Psoas muscle (tissue), 8 donors: ENCODE data around the gene TMEM184B. TPM values are rescaled to one million over a fixed set of nuclear protein-coding genes. Genes with fewer than 3 reads are reported as not detected.

Source experiments
- ATAC-seq, 4 donors: fragments of 200-7000 bp; cut with Tn5 transposase; one replicate each; pipeline ENCODE4 v1.9.1; 2020; ENCODE audit warnings: moderate library complexity in 3 of 4, mild to moderate bottlenecking in 2 of 4
- DNase-seq, 2 donors: peaks; one replicate each; pipeline ENCODE4 v3.0.0-alpha.2; 2020
- H3K27ac ChIP-seq: fragments of 200-600 bp; one replicate; pipeline ENCODE4 v1.8.0; 2022
- H3K27me3 ChIP-seq, 3 donors: fragments of 200-600 bp in 1 of 3; one replicate each; pipeline versions ENCODE4 v1.6.1 to v1.8.0; 2013 to 2022; ENCODE audit warnings: low read length in 2 of 3, mild to moderate bottlenecking in 2 of 3, moderate library complexity in 1 of 3; ENCODE audit not compliant: insufficient read depth in 3 of 3
- H3K36me3 ChIP-seq, 2 donors: fragments of 200-600 bp in 1 of 2; one replicate each; pipeline versions ENCODE4 v1.6.1 to v1.8.0; 2013 to 2022; ENCODE audit warnings: low read depth in 1 of 2, mild to moderate bottlenecking in 1 of 2, moderate library complexity in 1 of 2; ENCODE audit not compliant: insufficient read depth in 1 of 2
- H3K4me1 ChIP-seq: fragments of 200-600 bp; one replicate; pipeline ENCODE4 v1.8.0; 2022
- H3K4me3 ChIP-seq: fragments of 200-600 bp; one replicate; pipeline ENCODE4 v1.8.0; 2022; ENCODE audit warnings: mild to moderate bottlenecking
- H3K9me3 ChIP-seq: fragments of 200-600 bp; one replicate; pipeline ENCODE4 v1.8.0; 2022
- WGBS, 3 donors: extraction: QIAGEN DNeasy Blood & Tissue Kit; methylation state at CpG; one replicate each; pipeline versions ENCODE4 v1.1.6 to v1.1.7; 2013; 5-methylcytosine and 5-hydroxymethylcytosine counted together
- intact Hi-C, 2 donors: fragments of 100-400 bp; cut with DNase I; formaldehyde crosslinking; loops; one replicate each; pipeline versions ENCODE4 v1.11.0 to v1.14.2; 2022
- polyA plus RNA-seq, 3 donors: library from polyadenylated mRNA; stranded (reverse); fragments of 200-250 nt; gene quantifications; one replicate each; pipeline ENCODE4 v1.2.3, GENCODE V29; 2013
- total RNA-seq, 4 donors: library from RNA; stranded (reverse); fragmentation: NEBNext Ultra II Directional in 2 of 4; extraction: Animal tissue kit (Norgen Biotek cat#: 25700) in 2 of 4; gene quantifications; one replicate each; pipeline versions ENCODE4 v1.2.1 to v1.2.4, GENCODE V29; 2021 to 2023
- TF ChIP-seq, protein P1 (sequence below): fragments of 200-600 bp; IDR thresholded peaks from one replicate; pipeline ENCODE4 v1.8.0; 2022; ENCODE audit warnings: antibody characterized with exemption
- donor health status: healthy with polysubstance abuse.
- donor health status: DM: no; HTN: no; CAD: no; lungs with moderate emphysema.
- donor health status: Bipolar disorder and iron deficiency.
- donor health status: healthy.
- donor health status: DM: yes; HTN: yes; CAD: no.
- donor health status: DM: no; HTN: no; CAD: no.
- donor health status: DM: no; HTN: no; CAD: no.
- donor health status: DM: yes; HTN: yes; CAD: no.

The TMEM184B gene
- total and polyA plus RNA-seq, 7 donors = 13.6 to 40.3 (median 26.4) TPM

DNA sequence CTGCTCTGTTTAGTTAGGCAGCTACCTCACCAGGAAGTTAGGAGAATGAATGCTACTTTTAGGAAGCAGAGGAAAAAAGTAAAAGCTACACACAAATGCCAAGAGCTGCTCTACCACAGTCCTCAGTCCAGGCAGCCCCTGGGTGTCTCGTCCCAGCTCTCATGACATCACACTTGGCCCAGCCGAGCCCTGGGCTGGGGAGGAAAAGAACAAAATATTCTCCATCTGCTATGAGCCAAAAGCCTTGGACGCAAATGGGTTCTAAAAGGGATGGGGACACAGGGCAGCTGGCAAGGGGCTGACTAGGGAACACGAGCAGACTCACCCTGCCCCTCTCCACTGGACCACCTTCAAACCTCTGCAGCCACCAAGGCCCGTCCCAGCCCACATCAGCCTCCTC is 26.1 kb downstream of the TMEM184B start:
- peaks cover 0 to 42% of the 10 kb centered on the region in 2 donors for H3K36me3 ChIP-seq
- H3K4me3 ChIP-seq = no peak overlapping the region
- H3K27me3 ChIP-seq = no peaks in the 10 kb centered on the region
- H3K4me1 ChIP-seq = peaks cover 31% of the 10 kb centered on the region
- H3K9me3 ChIP-seq = no peaks in the 10 kb centered on the region
- DNase-seq (peak; percentile 70 to 80), ATAC-seq (peak in 3 of 4 donors; percentile 12 to 35 (median 34))
- TF ChIP-seq, protein P1, sequence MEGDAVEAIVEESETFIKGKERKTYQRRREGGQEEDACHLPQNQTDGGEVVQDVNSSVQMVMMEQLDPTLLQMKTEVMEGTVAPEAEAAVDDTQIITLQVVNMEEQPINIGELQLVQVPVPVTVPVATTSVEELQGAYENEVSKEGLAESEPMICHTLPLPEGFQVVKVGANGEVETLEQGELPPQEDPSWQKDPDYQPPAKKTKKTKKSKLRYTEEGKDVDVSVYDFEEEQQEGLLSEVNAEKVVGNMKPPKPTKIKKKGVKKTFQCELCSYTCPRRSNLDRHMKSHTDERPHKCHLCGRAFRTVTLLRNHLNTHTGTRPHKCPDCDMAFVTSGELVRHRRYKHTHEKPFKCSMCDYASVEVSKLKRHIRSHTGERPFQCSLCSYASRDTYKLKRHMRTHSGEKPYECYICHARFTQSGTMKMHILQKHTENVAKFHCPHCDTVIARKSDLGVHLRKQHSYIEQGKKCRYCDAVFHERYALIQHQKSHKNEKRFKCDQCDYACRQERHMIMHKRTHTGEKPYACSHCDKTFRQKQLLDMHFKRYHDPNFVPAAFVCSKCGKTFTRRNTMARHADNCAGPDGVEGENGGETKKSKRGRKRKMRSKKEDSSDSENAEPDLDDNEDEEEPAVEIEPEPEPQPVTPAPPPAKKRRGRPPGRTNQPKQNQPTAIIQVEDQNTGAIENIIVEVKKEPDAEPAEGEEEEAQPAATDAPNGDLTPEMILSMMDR = no peak
- H3K27ac ChIP-seq = no peak overlapping the region
- 58 to 68% (median 64%) methylated on average over 5 of the region's 5 CpGs for WGBS, 3 donors
- intact Hi-C loops = no loop called here

DNA sequence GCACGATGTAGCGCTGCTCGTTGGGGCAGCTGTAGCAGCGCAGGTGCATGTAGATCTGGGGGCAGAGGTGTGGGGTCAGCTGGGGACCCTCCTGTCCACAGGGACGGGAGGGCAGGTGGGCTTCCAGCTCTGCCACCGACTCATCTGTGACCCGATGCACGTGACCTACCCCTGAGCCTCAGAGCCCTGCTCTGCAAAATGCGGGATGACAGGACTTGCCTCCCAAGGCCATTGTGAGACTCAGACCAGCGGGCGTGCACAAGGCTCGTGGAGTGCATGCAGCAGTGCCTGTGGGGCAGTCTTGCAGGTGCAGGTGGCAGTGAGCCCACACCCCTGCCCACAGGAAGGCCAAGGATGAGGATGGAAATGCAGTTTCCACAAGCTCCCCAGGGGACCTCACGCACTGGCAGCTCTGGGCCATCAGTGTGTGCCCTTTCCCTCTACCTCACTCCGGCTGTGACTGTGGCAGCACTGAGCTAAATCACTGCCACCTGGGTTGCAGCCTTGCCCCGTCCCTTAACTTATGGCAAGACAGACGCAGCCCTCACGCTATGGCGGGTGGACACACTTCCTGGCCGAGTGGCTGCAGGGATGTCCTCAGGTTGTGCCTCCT is 26.7 kb downstream of the TMEM184B start:
- ATAC-seq = no peak
- Histone ChIP-seq H3K4me1 (peaks cover 35% of the 10 kb centered on the region), H3K27me3 (no peaks in the 10 kb centered on the region), H3K4me3 (no peak overlapping the region), H3K9me3 (no peaks in the 10 kb centered on the region), H3K27ac (no peak overlapping the region), H3K36me3 (peaks cover 0 to 42% of the 10 kb centered on the region in 2 donors)
- intact Hi-C loops = no loop called here
- WGBS, 3 donors = 67 to 83% (median 75%) methylated on average over 19 of the region's 19 CpGs
- DNase-seq = no peak
- TF ChIP-seq, protein P1 = no peak

DNA sequence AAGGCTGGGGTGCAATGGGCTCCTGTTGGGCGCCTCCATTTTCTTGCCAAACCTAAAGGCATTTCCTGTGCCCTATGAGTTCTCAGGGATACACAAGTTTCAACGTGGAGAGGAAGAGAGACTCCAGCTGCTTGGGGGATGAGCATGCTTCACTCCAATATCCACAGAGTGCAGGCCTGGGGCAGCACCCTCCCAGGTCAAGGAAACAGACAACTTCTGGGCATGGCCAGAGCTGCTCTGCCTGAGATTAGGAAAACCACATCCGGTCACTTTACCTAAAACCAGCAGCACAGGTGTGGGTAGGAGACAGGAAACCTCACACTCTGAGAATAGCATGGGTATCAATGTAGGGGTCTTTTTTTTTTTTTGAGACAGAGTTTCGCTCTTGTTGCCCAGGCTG is 28.7 kb downstream of the TMEM184B start:
- 73 to 74% (median 74%) methylated on average over 4 of the region's 4 CpGs for WGBS, 3 donors
- Histone ChIP-seq H3K27me3 (no peaks in the 10 kb centered on the region), H3K4me3 (no peak overlapping the region), H3K27ac (no peak overlapping the region), H3K4me1 (peaks cover 35% of the 10 kb centered on the region), H3K36me3 (peaks cover 0 to 42% of the 10 kb centered on the region in 2 donors), H3K9me3 (no peaks in the 10 kb centered on the region)
- TF ChIP-seq, protein P1 = no peak
- DNase-seq (no peak), ATAC-seq (no peak)
- intact Hi-C loops = no loop called here

DNA sequence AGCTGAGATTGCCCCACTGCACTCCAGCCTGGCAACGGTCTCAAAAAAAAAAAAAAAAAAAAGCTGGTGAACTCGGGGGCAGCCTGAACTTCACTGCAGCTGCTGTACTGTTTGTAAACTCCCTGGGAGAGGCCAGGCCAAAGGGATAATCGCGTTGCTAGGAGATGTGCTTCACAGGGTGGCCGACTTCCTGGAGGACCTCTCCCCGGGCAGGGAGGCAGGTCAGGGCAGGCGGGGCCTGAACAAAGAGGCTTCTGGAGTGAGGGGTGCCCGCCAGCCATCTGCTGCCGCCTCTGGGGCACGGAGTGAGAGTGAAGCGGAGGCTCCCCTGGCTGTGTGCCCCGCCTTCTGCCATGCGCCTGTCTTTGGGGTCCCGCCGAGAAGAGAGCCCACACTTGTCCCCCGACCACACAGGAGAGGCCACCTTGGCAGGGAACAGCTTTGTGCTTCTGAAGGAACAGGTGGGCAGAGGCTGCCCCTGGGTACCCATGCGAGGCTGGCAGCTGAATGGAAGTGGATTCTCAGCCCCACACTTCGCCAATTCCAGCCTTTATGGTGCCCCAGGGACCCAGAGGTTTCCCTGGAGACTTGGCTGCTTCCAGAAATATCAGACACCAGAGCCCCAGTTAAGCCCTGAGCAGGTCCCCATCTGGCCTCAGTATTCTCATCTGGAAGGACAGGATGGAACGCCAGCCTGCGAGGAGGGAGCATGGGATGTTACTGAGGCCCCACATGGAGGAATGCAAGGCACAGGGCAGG is 29.6 kb downstream of the TMEM184B start:
- DNase-seq (peak in 1 of 2 donors; percentile 71), ATAC-seq (peak in 1 of 4 donors; percentile 4)
- Histone ChIP-seq H3K4me1 (peaks cover 44% of the 10 kb centered on the region), H3K4me3 (no peak overlapping the region), H3K36me3 (peaks cover 0 to 42% of the 10 kb centered on the region in 2 donors), H3K9me3 (no peaks in the 10 kb centered on the region), H3K27ac (peak overlapping the region; percentile 16), H3K27me3 (no peaks in the 10 kb centered on the region)
- WGBS, 3 donors = 39 to 62% (median 44%) methylated on average over 19 to 20 of the region's 20 CpGs
- TF ChIP-seq, protein P1 = no peak
- intact Hi-C loops = no loop called here
